ENCODE results near the gene APBB3.

APBB3 gene

GRCh38 chr5:140565024-140565779 lies 804 bp upstream of the APBB3 start:
- no peak for DNase-seq (ENCODE audit: low spot score)
- in situ Hi-C loops (cut with MboI; ENCODE audit: low sequenced_read_pairs, unreplicated experiment) = no loop called here
- no peak for TF ChIP-seq CTCF (IDR thresholded peaks at IDR 0.05; ENCODE audit: borderline replicate concordance, control extremely low read depth, extremely low read depth, insufficient read depth, missing control alignments)

GRCh38 chr5:140563596-140563995 lies 802 bp downstream of the APBB3 start:
- in situ Hi-C loops (cut with MboI; ENCODE audit: low sequenced_read_pairs, unreplicated experiment) = no loop called here
- TF ChIP-seq CTCF (IDR thresholded peaks at IDR 0.05; ENCODE audit: borderline replicate concordance, control extremely low read depth, extremely low read depth, insufficient read depth, missing control alignments) = no peak
- no peak for DNase-seq (ENCODE audit: low spot score)

GRCh38 chr5:140561753-140562523 lies 2.5 kb downstream of the APBB3 start:
- in situ Hi-C loops (cut with MboI; ENCODE audit: low sequenced_read_pairs, unreplicated experiment) = no loop called here
- no peak for DNase-seq (ENCODE audit: low spot score)

GRCh38 chr5:140560227-140560626 lies 4.2 kb downstream of the APBB3 start:
- in situ Hi-C loops (cut with MboI; ENCODE audit: low sequenced_read_pairs, unreplicated experiment) = no loop called here
- DNase-seq (ENCODE audit: low spot score) = no peak
- TF ChIP-seq CTCF (IDR thresholded peaks at IDR 0.05; ENCODE audit: borderline replicate concordance, control extremely low read depth, extremely low read depth, insufficient read depth, missing control alignments) = no peak

More at GRCh38 chr5:140561753-140562523, 2.5 kb downstream of the APBB3 start:
- TF ChIP-seq CTCF (IDR thresholded peaks at IDR 0.05; ENCODE audit: borderline replicate concordance, control extremely low read depth, extremely low read depth, insufficient read depth, missing control alignments) = no peak

- no peak for TF ChIP-seq CTCF (IDR thresholded peaks at IDR 0.05; ENCODE audit: borderline replicate concordance, control extremely low read depth, extremely low read depth, insufficient read depth, missing control alignments)
- no peak for DNase-seq (ENCODE audit: low spot score)
- in situ Hi-C loops (cut with MboI; ENCODE audit: low sequenced_read_pairs, unreplicated experiment) = no loop called here
These were observed 5.9 kb downstream of the APBB3 start for GRCh38 chr5:140558542-140558941.

GRCh38 chr5:140557965-140558364 lies 6.4 kb downstream of the APBB3 start:
- no peak for DNase-seq (ENCODE audit: low spot score)
- TF ChIP-seq CTCF (IDR thresholded peaks at IDR 0.05; ENCODE audit: borderline replicate concordance, control extremely low read depth, extremely low read depth, insufficient read depth, missing control alignments) = no peak
- in situ Hi-C loops (cut with MboI; ENCODE audit: low sequenced_read_pairs, unreplicated experiment) = no loop called here
